Skin epidermis (tissue), 12 donors: Measurements from ENCODE around the gene PLPPR2.
"Not testable (repeated sequence)": the region's sequence is repeated elsewhere in the genome, so short reads cannot be mapped to it uniquely, and the experiment has no call there.

Experiments
- H3K27ac ChIP-seq, 21 experiments: fragments of 200-600 bp; sonication (generic) in 11 of 21; one replicate each; pipeline ENCODE4 v1.5.0; 2020; ENCODE audit warnings: mild to moderate bottlenecking in 3 of 21, inconsistent platforms in 2 of 21, moderate library complexity in 2 of 21
- H3K4me3 ChIP-seq, 7 experiments: fragments of 200-600 bp; sonication (generic) in 2 of 7; one replicate each; pipeline ENCODE4 v1.5.0; 2020; ENCODE audit warnings: inconsistent platforms in 2 of 7, mild to moderate bottlenecking in 2 of 7, moderate library complexity in 1 of 7

The PLPPR2 gene

DNA sequence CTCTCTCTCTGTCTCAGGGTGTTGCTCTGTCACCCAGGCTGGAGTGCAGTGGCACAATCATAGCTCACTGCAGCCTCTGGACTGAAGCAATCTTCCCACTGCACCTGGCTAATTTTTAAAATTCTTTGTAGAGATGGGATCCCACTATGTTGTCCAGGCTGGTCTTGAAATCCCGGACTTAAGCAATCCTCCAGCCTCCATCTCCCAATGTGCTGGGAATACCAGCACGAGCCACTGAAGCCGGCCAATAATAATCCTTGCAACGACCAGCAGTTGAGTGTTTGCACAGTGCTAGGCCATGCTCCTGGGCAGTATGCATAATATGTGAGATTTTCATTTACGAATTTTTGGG lies 29.5 kb downstream of the PLPPR2 start:
- no peak overlapping the region for H3K27ac ChIP-seq
- no peak overlapping the region for H3K4me3 ChIP-seq

DNA sequence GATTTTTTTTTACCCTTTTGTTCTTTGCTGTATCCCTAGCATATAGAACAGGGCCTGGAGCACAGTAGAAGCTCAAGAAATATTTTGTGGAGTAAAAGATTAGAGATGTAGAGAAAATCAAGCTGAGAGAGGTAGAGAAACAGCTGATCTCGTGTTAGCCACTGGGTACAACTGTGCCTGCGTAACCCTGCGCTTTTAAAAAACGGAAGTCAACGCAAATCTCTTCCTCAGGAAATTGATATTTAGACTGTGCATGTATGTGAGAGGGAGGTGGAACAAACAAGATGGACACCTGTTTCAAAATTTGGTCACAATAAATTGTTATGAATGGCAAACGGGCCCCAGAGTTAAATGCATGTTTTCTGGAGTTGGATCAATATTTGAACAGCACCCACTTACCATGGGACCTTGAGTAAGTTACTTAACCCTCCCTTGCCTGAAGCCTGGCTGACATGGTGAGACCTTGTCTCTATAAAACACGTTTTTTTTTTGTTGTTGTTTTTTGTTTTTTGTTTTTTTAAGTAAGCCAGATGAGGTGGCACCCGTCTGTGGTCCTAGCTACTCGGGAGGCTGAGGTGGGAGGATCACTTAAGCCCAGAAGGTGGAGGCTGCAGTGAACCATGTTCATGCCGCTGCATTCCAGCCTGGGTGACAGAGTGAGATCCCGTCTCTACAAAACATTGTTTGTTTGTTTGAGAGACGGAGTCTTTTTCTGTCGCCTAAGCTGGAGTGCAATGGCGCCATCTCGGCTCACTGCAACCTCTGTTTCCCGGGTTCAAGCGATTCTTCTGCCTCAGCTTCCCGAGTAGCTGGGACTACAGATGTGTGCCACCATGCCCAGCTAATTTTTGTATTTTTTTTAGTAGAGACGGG lies 32.2 kb downstream of the PLPPR2 start:
- Histone ChIP-seq H3K4me3 (no peak overlapping the region), H3K27ac (no peak overlapping the region)

DNA sequence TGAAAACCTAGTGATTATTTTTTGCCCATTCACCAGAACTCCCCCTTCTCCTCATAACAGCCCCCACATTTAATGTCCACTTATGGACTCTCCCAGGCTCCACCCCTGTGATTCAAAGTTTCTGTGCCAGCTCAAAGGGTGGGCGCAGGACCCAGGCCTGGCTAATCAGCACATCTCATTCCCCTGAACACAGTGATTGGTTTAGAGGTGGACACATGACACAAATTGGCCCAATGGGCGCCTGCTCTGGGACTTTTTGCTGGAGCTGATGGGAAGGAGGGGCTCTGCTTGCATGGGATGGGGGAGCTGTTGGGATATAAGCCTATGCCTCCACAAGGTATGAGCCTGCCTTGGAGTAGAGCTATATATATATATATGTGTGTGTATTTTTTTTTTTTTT lies 35.1 kb downstream of the PLPPR2 start:
- H3K4me3 ChIP-seq: no peak overlapping the region
- H3K27ac ChIP-seq: no peak overlapping the region

DNA sequence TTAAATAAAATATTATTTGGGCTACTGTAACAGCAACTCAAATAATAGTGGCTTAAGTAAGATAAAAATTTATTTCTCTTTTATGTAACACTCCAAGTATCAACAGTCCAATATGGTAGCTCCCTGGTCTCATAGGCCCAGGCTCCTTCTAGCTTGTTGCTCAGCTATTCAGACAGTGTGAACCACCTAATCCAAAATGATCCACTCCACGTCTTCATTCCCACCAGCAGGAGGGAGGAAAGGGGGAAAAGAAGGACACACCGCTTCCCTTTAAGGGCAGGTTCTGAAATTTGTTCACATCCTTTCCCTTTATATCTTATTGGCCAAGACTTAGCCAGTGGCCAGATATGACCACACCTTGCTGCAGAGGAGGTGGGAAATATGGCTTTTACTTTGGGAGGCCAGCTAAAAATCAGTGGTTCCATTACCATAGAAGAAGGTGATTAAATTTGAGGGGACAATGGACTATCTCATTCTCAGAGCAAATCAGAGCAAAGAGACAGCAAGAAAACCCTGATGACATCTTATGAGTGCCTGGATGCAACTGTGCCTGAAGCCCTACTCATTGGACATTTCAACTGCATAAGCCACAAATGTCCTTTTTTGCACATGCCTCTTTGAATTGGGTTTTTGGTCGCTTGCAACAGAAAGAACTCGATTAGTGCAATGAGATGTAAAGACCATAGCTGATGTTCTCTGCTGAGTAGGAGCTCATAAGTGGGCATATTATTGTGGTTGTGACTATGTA lies 35.9 kb downstream of the PLPPR2 start:
- H3K4me3 ChIP-seq: no peak overlapping the region
- H3K27ac ChIP-seq: no peak overlapping the region

DNA sequence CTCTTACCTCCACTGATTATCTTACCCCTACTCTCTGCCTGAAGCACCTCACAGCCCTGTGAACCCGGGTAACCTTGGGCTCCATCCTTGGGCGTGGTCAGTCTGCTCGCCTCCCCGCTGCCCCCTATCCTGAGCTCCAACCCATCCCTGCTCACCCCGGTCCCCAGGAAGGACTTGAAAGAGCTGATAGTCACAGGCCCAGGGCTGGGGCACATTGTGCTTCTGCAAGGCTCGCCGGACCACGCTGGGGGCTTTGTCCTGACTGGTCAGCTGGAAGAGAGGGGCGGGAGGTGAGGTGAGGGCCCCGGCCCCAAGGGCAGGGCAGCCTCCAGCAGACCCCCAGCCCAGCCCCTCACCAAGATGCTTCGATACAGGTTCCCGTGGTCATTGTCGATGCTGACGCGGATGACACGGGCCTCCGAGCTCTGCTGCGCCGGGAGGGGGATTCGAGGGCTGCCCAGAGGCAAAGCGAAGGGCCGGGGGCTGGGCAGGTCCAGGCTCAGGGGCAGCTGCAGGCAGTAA lies 41.9 kb downstream of the PLPPR2 start:
- H3K4me3 ChIP-seq: no peak overlapping the region
- no peak overlapping the region for H3K27ac ChIP-seq

DNA sequence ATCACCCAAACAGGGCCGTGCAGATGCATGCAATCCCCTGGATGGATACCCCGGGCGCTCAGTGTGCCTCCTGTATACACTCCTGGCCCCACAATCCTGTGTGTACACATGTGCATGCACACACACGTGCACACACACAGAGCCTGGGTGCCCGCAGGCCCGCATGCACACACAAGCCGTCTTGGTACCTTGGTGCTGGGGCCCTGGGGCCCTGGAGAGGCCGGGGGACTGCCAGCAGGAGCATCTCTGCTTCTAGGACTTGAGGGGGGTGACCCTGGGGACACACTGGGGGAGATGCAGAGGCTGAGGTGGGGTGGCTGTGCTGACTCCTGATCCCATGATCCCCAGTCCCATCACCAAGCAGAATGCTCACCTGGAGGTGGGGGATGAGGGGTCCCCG lies 44.4 kb downstream of the PLPPR2 start:
- no peak overlapping the region for H3K27ac ChIP-seq

DNA sequence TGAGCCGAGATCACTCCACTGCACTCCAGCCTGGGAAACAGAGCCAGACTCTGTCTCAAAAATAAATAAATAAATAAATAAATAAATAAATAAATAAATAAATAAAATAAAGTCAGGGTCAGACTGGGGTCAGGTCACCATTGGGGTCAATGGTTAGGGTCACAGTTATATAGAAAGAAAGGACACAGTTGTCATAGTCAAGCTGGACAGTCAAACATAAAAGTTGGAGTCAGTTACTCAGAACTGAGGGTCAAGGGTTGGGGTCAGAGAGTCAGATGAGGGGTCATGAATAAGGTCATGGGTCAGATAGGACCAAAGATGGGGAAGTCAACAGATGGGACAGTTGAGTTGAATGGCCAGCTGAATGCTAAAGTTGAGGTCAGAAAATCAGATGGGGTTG lies 45.6 kb downstream of the PLPPR2 start:
- Histone ChIP-seq H3K4me3 (no peak overlapping the region), H3K27ac (no peak overlapping the region)

More for the DNA sequence above, 44.4 kb downstream of the PLPPR2 start:
- H3K4me3 ChIP-seq: no peak overlapping the region

DNA sequence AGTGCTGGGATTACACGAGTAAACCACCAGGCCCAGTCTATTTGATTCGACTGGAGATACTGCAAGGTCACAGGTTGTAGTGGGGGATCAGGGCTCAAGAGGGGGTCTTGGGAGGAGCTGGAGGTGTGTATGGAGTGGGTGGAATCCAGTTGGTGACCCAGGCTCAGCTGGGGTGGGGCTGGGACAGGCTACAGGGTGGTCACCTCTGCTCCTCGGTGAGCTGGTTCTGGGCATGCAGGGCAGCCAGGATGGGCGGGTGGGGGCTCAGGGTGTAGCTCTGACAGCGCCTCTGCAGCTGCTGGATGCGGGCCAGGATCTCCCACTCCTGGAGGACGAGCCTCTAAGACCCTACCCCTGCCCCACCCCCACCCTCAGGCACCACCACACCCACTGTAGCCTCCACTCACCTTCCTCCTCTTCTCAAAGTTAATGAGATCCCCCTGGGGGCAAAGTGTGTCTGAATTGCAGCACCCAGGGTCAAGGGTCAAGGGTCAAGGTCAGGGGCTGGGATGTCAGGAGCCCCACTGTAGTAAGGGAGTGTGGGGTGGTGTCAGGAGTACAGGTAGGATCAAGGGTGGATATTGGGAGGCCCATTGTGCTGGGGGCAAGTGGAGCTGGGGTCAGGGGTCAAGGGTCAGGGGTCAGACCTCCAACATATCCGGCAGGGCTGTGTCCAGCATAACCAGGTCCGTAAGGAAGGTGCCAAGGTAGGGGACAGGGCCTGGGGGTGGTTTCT lies 46.7 kb downstream of the PLPPR2 start:
- Histone ChIP-seq H3K4me3 (no peak overlapping the region), H3K27ac (no peak overlapping the region)

DNA sequence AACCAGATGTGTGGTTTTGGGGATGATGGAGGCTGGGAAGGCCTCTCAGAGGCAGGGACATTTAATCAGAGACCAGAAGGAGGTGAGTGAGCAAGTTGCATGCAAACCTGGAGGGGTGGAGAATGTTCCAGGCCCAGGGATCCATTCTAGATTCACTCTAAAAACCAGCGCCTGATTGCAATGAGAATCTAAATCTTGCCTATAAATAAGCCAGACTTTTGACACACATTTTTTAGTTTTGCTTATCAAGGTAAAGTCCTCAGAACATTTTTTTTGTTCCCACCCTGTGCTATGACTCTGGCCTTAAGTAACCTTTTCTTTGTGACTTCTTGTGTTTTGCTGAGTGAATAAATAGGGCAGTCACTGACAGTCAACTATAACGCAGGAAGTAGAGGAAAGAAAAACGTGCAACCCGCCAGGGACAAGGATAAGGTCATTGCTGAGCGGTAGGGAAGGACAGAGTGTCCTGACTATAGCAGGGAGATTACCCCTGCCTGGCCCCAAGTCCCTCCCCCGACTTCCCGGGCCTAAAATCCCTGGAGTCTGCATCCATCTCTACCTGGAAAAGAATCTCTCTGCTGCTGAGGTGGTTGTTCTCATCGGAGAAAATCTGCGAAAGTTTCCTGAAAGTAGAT lies 49.5 kb downstream of the PLPPR2 start:
- H3K4me3 ChIP-seq: no peak overlapping the region
- no peak overlapping the region for H3K27ac ChIP-seq

DNA sequence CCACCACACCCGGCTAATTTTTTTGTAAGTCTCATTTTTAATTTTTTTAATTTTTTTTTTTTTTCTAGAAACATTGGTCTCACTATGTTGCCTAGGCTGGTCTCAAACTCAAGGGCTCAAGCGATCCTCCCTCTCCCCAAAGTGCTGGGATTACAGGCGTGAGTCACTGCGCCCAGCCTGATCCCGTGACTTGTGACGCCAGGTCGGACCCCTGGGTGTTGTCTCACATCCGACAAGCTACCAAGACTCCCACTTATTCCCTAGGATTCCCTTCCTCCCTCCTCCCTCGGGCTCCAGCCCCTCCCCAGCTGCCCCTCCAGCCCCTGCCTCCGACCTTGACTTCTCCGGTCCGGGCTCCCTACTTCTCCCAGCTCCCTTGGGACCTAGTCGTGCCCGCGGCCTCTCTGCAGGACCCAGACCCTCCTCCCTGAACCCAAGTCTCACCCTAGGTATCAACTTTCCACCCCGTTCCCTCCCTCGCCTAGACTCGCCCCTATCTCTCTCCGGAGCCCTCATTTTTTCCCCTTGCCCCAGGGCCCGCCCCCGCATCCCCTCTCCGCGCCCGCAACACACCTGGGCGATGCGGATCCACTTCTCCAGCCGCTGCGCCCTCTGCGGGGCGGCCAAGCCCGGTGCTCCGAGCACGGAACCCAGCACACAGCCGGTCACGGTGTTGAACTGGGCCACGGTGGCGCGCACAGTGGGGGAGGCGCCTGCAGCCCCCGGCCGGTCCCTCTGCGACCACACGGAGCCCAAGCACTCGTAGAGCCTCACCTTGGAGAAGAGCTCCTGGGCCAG lies 50.8 kb downstream of the PLPPR2 start:
- H3K27ac ChIP-seq: no peak overlapping the region
- peak overlapping the region in 1 of 7 experiments; percentile 8 for H3K4me3 ChIP-seq

DNA sequence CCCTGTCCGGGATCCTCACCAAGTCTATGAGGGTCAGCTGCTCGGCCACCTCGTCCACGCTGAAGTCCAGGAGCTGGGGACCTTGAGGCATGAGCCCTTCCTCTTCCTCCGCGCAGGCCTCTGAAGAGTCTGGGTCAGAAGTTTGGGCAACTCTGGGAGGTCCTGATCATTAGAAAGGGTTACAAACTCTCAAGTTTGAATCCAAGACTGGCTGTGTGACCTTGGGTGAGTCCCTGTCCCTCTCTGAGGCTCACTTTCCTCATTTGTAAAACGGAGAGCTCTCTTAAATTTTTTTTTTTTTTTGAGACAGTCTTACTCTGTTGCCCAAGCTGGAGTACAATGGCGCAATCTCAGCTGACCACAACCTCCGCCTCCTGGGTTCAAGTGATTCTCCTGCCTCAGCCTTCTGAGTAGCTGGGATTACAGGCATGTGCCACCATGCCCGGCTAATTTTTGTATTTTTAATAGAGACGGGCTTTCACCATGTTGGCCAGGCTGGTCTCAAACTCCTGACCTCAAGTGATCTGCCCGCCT lies 51.5 kb downstream of the PLPPR2 start:
- not testable (repeated sequence) for H3K27ac ChIP-seq, H3K4me3 ChIP-seq

DNA sequence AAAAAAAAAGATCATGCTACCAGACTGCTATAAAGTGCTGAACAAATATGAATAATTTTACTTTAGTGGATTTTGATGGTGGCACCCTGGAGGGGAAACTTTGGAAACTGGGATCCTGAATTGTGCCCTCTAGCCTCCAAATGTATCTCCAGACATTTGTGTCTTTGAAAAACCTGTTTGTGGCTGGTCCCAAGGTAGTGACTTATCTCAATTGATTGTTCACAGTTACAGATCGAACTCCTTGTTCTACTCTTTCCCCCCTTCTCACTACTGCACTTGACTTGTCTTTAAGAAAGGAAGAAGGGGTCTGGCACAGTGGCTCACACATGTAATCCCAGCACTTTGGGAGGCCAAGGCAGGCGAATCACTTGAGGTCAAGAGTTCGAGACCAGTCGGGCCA lies 53.4 kb downstream of the PLPPR2 start:
- H3K27ac ChIP-seq: no peak overlapping the region
- no peak overlapping the region for H3K4me3 ChIP-seq

DNA sequence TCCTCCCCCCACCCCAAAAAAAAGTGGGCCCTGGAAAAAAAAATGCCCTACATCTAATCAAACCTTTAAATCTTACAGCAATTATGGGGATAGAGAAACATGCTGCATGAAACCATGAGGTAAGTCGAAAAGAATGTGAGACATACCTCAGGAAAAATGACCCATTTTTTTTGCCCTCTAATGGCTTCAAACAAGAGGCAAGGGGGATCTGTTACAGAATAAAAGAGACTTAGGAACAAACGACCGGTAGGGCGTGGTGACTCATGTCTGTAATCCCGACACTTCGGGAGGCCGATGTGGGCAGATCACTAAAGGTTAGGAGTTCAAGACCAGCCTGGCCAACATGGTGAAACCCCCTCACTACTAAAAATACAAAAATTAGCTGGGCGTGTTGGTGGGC lies 55.5 kb downstream of the PLPPR2 start:
- no peak overlapping the region for H3K4me3 ChIP-seq
- no peak overlapping the region for H3K27ac ChIP-seq

DNA sequence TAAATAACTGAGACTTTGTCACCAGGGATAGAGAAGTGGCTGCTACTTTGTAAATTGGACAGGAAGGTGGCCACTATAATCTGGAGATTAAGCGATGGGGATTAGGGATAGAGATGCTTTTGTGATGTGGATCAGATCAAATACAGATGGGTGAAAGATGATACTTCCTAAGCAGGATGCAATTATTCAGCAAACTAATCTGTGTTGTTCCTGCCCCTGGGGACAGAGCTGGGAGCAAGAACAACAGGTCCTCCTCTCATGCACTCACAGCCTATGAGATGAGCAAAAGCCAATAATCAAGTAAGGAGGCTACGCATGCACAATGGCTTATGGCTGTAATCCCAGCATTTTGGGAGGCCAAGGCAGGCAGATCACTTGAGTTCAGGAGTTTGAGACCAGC lies 59.3 kb downstream of the PLPPR2 start:
- H3K27ac ChIP-seq: no peak overlapping the region
- no peak overlapping the region for H3K4me3 ChIP-seq
